CD8-positive, alpha-beta memory T cell (primary cell): ENCODE measurements around the gene EED. TPM values are rescaled to one million over a fixed set of nuclear protein-coding genes. Genes with fewer than 3 reads are reported as not detected.
"Not testable (repeated sequence)": the region's sequence is repeated elsewhere in the genome, so short reads cannot be mapped to it uniquely, and the experiment has no call there.

Source experiments
- CTCF ChIA-PET: fragments of 350-600 bp; sonication (Branson Sonifier 250); formaldehyde crosslinking; loops from one replicate; lab custom pipeline; 2021; ENCODE audit warnings: antibody characterized with exemption; lab: Charles Lee
- POLR2A ChIA-PET: fragments of 350-600 bp; sonication (Branson Sonifier 250); formaldehyde crosslinking; loops from one replicate; lab custom pipeline; 2021; ENCODE audit warnings: antibody characterized with exemption; lab: Charles Lee
- DNase-seq, 5 donors: peaks; one replicate each; pipeline versions ENCODE4 v3.0.0 to v3.0.0-alpha.2; 2020 to 2022; ENCODE audit warnings: mixed read lengths in 1 of 5
- H3K27ac ChIP-seq: one replicate; pipeline ENCODE4 v1.7.0; 2013; ENCODE audit warnings: low read depth, mild to moderate bottlenecking, low read length, moderate library complexity
- H3K27me3 ChIP-seq: 2 replicates; pipeline ENCODE4 v1.7.0; 2013; ENCODE audit warnings: low read length, mild to moderate bottlenecking; ENCODE audit not compliant: insufficient read depth, poor library complexity, severe bottlenecking
- H3K36me3 ChIP-seq: 2 replicates; pipeline ENCODE4 v1.7.0; 2013; ENCODE audit warnings: mild to moderate bottlenecking, low read length, moderate library complexity; ENCODE audit not compliant: insufficient read depth
- H3K4me1 ChIP-seq: 2 replicates; pipeline ENCODE4 v1.7.0; 2013; ENCODE audit warnings: mild to moderate bottlenecking, low read length, moderate library complexity; ENCODE audit not compliant: insufficient read depth
- H3K4me3 ChIP-seq: 2 replicates; pipeline ENCODE4 v1.7.0; 2013; ENCODE audit warnings: mild to moderate bottlenecking, low read length
- H3K9me3 ChIP-seq: 2 replicates; pipeline ENCODE4 v1.7.0; 2013; ENCODE audit warnings: mild to moderate bottlenecking, low read length
- H3K27ac Mint-ChIP-seq, 8 donors: one replicate each; pipeline ENCODE4 v1.8.0; 2020 to 2021; ENCODE audit warnings: mixed read lengths in 8 of 8, mild to moderate bottlenecking in 6 of 8, inconsistent platforms in 3 of 8, moderate library complexity in 3 of 8
- H3K27me3 Mint-ChIP-seq, 2 donors: one replicate each; pipeline ENCODE4 v1.8.0; 2020 to 2021; ENCODE audit warnings: mixed read lengths in 2 of 2, mild to moderate bottlenecking in 1 of 2, moderate library complexity in 1 of 2
- H3K36me3 Mint-ChIP-seq, 3 donors: one replicate each; pipeline ENCODE4 v1.8.0; 2020 to 2021; ENCODE audit warnings: mixed read lengths in 3 of 3, inconsistent platforms in 1 of 3, mild to moderate bottlenecking in 1 of 3
- H3K4me1 Mint-ChIP-seq, 3 donors: one replicate each; pipeline ENCODE4 v1.8.0; 2020 to 2021; ENCODE audit warnings: mixed read lengths in 3 of 3, inconsistent platforms in 1 of 3, mild to moderate bottlenecking in 1 of 3
- H3K4me3 Mint-ChIP-seq, 7 donors: one replicate each; pipeline ENCODE4 v1.8.0; 2020 to 2021; ENCODE audit warnings: mixed read lengths in 7 of 7, mild to moderate bottlenecking in 6 of 7, moderate library complexity in 4 of 7, inconsistent platforms in 2 of 7
- H3K9me3 Mint-ChIP-seq, 5 donors: one replicate each; pipeline ENCODE4 v1.8.0; 2020 to 2022; ENCODE audit warnings: mixed read lengths in 5 of 5, mild to moderate bottlenecking in 3 of 5, moderate library complexity in 2 of 5, inconsistent platforms in 1 of 5
- polyA plus RNA-seq: library from polyadenylated mRNA; unstranded; fragments of 300-500 nt; fragmentation: Illumina TruSeq; gene quantifications from one replicate; pipeline ENCODE4 v1.2.3, GENCODE V29; 2021
- total RNA-seq, 2 experiments: library from RNA; stranded (reverse); gene quantifications; one replicate each; pipeline ENCODE4 v1.2.3, GENCODE V29; 2021

Gene EED
- total and polyA plus RNA-seq, 3 experiments from 2014 or later: 23.6 to 190 (median 188) TPM

DNA sequence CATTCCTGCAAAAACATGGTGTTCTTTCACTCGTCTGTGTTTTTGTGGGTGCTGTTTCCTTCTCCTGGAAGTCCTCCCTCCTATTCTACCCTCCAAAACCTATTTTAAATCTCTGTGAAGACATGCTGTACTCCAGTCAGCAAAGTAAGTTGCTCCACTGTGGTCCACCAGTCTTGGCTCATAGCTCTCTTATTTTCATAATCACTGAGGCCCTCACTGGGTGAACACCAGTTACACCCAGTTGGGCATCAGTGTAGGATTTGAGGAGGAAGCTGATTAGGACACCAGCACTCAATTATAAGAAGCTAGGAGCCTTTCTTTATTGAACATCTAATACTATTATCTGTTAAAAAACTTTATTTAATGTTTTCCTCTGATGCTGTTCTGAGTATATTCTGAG, 23.9 kb upstream of the EED start:
- Histone ChIP-seq H3K36me3 (no peaks in the 10 kb centered on the region), H3K4me1 (peaks cover 9% of the 10 kb centered on the region), H3K9me3 (no peaks in the 10 kb centered on the region), H3K27ac (no peak overlapping the region), H3K4me3 (no peak overlapping the region), H3K27me3 (no peaks in the 10 kb centered on the region)
- peaks cover 6 to 12% (median 11%) of the 10 kb centered on the region in 3 donors for H3K4me1 Mint-ChIP-seq
- H3K9me3 Mint-ChIP-seq: no peaks in the 10 kb centered on the region
- no peak for DNase-seq
- H3K4me3 Mint-ChIP-seq: peak overlapping the region in 1 of 7 donors; percentile 0
- H3K36me3 Mint-ChIP-seq: no peaks in the 10 kb centered on the region
- ChIA-PET POLR2A (no interaction called here), CTCF (interaction anchor here (0.6 to 2.9 kb wide), 4 partner anchors 16 to 366 kb away, joined by 3 to 8 read pairs (median 4); partner anchors contain the start of gene CCDC83)
- no peak overlapping the region for H3K27ac Mint-ChIP-seq
- H3K27me3 Mint-ChIP-seq: peaks cover 5 to 32% of the 10 kb centered on the region in 2 donors

DNA sequence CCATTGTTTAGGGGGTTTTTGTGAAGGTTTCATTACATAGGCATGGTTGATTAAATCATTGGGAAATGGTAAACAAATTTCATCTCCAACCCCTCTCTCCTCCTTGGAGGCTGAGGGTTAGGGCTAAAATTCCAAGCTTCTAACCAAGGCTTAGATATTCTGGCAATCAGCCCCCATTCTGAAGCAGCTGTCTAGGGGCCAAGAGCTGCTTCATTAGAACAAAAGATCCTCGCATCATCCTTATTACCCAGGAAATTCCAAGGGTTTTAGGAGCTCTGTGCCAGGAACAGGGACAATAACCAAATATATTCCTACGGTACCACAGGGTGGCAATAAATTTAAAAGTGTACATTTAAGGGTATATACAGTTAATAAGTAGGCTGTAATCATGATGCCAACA, 22.5 kb upstream of the EED start:
- Mint-ChIP-seq H3K9me3 (no peaks in the 10 kb centered on the region), H3K27ac (no peak overlapping the region), H3K27me3 (peaks cover 5 to 27% of the 10 kb centered on the region in 2 donors), H3K4me3 (no peak overlapping the region), H3K4me1 (peaks cover 6 to 12% (median 11%) of the 10 kb centered on the region in 3 donors), H3K36me3 (no peaks in the 10 kb centered on the region)
- Histone ChIP-seq H3K27me3 (no peaks in the 10 kb centered on the region), H3K36me3 (no peaks in the 10 kb centered on the region), H3K9me3 (no peaks in the 10 kb centered on the region), H3K4me1 (peaks cover 9% of the 10 kb centered on the region), H3K27ac (no peak overlapping the region), H3K4me3 (no peak overlapping the region)
- ChIA-PET POLR2A (no interaction called here), CTCF (interaction anchor here (1.4 to 2.9 kb wide), 2 partner anchors 17 to 627 kb away, joined by 3 to 8 read pairs; no protein-coding TSS in a partner anchor)
- DNase-seq: no peak

DNA sequence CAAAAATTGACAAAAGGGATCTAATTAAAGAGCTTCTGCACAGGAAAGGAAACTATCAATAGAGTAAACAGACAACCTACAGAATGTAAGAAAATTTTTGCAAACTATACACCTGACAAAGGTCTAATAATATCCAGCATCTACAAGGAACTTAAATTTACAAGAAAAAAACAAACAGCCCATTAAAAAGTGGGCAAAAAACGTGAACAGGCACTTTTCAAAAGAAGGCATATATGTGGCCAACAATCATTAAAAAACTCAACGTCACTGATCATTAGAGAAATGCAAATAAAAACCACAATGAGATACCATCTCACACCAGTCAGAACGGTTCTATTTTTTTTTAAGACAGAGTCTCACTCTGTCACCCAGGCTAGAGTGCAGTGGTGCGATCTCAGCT, 20.0 kb upstream of the EED start:
- H3K4me3 Mint-ChIP-seq, DNase-seq, H3K36me3 Mint-ChIP-seq, H3K4me1 ChIP-seq, H3K9me3 Mint-ChIP-seq, H3K27ac ChIP-seq, H3K27me3 ChIP-seq, H3K4me1 Mint-ChIP-seq, H3K27ac Mint-ChIP-seq, H3K36me3 ChIP-seq, H3K4me3 ChIP-seq, POLR2A ChIA-PET, H3K9me3 ChIP-seq: not testable (repeated sequence)
- CTCF ChIA-PET: interaction anchor here (0.8 to 1.6 kb wide), 2 partner anchors 31 to 370 kb away, joined by 3 to 5 read pairs; partner anchors contain the start of gene CCDC83
- peaks cover 5 to 27% of the 10 kb centered on the region in 2 donors for H3K27me3 Mint-ChIP-seq

DNA sequence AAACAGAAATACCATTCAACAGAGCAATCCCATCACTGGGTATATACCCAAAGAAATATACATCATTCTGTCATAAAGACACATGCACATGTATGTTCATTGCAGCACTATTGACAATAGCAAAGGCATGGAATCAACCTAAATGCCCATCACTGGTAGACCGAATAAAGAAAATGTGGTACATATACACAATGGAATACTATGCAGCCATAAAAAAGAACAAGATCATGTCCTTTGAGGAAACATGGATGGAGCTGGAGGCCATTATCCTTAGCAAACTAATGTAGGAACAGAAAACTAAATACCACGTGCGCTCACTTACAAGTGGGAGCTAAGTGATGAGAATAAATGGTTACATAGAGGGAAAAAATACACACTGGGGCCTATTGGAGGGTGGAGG, 19.2 kb upstream of the EED start:
- H3K4me3 ChIP-seq, DNase-seq, H3K9me3 Mint-ChIP-seq, H3K4me1 ChIP-seq, H3K36me3 ChIP-seq, H3K36me3 Mint-ChIP-seq, POLR2A ChIA-PET, H3K27ac Mint-ChIP-seq, H3K4me3 Mint-ChIP-seq, H3K27ac ChIP-seq, H3K9me3 ChIP-seq, H3K4me1 Mint-ChIP-seq, H3K27me3 ChIP-seq: not testable (repeated sequence)
- H3K27me3 Mint-ChIP-seq: peaks cover 5 to 24% of the 10 kb centered on the region in 2 donors
- CTCF ChIA-PET: interaction anchor here (0.8 to 1.6 kb wide), 2 partner anchors 32 to 371 kb away, joined by 3 to 5 read pairs; partner anchors contain the start of gene CCDC83

DNA sequence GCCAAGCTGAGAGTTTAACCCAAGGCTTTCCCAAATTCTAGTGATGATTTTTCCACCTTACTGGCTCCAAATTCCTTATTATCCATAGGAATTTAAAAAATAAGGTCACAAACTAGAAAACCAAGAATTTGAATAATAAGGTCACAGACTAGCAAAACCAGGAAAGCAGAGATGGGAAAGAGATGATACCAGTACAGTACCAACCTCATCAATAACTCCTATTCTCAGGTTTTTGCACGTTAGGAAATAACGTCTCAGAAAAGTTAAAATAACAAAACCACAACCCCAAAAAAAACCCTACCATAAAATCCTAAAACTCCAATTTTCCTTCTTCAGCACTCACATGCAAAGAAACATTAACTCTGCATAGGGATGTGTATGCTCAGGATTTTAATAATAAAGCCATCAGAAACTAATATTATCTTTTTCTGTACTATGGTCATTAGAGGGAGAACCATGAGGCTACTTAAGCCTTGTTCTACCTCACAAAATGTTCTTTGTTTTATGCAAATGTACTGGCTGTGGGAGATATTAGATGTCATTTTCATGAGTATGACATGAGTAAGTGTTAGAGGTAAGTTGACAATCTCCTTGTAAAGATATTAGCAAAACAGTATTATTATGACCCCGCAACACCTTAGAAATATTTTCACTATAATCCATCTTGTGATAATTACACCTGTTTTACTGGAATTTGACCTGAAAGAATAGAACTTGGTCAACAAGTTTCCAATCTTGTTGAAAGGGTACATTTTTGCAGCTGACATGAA, 16.1 kb upstream of the EED start:
- no peaks in the 10 kb centered on the region for H3K9me3 Mint-ChIP-seq
- CTCF ChIA-PET: no interaction called here
- Histone ChIP-seq H3K9me3 (no peaks in the 10 kb centered on the region), H3K36me3 (no peaks in the 10 kb centered on the region), H3K4me1 (no peaks in the 10 kb centered on the region), H3K27ac (no peak overlapping the region), H3K4me3 (no peak overlapping the region), H3K27me3 (no peaks in the 10 kb centered on the region)
- no peaks in the 10 kb centered on the region for H3K4me1 Mint-ChIP-seq
- H3K4me3 Mint-ChIP-seq: no peak overlapping the region
- POLR2A ChIA-PET: no interaction called here
- no peak overlapping the region for H3K27ac Mint-ChIP-seq
- DNase-seq: no peak
- peaks cover 4 to 9% of the 10 kb centered on the region in 2 donors for H3K27me3 Mint-ChIP-seq
- H3K36me3 Mint-ChIP-seq: no peaks in the 10 kb centered on the region

DNA sequence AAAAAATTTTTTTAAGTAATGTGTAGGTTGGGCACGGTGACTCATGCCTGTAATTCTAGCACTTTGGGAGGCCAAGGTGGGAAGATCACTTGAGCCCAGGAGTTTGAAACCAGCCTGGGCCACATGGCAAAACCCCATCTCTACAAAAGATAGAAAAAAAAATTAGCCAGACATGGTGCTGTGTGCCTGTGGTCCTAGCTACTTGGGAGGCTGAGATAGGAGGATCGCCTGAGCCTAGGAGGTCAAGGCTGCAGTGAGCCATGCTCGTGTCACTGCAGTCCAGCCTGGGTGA, 15.6 kb upstream of the EED start:
- H3K27me3 ChIP-seq, POLR2A ChIA-PET, H3K27ac Mint-ChIP-seq, H3K4me3 Mint-ChIP-seq, H3K9me3 Mint-ChIP-seq, DNase-seq, H3K9me3 ChIP-seq, H3K36me3 Mint-ChIP-seq, H3K27me3 Mint-ChIP-seq, H3K36me3 ChIP-seq, H3K27ac ChIP-seq, H3K4me3 ChIP-seq, H3K4me1 Mint-ChIP-seq, H3K4me1 ChIP-seq: not testable (repeated sequence)
- CTCF ChIA-PET: interaction anchor here (0.9 to 1.4 kb wide), 2 partner anchors 10 to 24 kb away, joined by 3 read pairs; no protein-coding TSS in a partner anchor

DNA sequence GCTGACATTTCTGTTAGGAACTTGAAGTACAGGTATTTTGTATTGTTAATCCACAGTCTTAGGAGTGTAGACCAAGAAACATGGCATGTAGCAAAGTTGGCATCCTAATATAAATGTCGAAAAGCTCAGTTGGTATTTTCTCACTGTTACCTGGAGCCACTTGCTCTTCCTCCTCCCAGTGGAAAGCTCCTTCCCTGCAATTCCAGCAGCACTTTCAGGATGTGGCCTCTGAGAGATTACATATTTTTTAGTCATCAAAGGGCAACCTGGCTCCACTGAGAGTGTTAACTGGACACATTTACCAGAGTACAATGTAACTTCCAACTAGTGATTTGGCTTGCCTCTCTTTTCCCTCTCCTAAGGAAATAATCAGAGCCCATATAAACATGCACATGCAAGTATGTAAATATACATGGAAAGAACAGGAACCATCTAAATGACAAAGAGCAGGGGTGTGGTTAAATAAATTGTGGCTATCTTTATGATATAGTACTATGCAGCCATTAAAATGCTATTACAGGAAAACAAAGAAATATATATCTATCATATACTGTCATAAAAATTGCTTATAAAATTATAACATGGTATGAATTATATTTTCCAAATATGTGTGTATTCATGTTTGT, 14.3 kb upstream of the EED start:
- peaks cover 5 to 9% of the 10 kb centered on the region in 2 donors for H3K27me3 Mint-ChIP-seq
- Histone ChIP-seq H3K4me3 (no peak overlapping the region), H3K36me3 (no peaks in the 10 kb centered on the region), H3K9me3 (no peaks in the 10 kb centered on the region), H3K27me3 (no peaks in the 10 kb centered on the region), H3K4me1 (no peaks in the 10 kb centered on the region), H3K27ac (no peak overlapping the region)
- ChIA-PET CTCF (interaction anchor here (1.4 to 2.9 kb wide), 2 partner anchors 12 to 25 kb away, joined by 3 to 15 read pairs; no protein-coding TSS in a partner anchor), POLR2A (no interaction called here)
- no peaks in the 10 kb centered on the region for H3K36me3 Mint-ChIP-seq
- no peaks in the 10 kb centered on the region for H3K9me3 Mint-ChIP-seq
- DNase-seq: no peak
- peak overlapping the region in 1 of 8 donors; percentile 39 for H3K27ac Mint-ChIP-seq
- no peak overlapping the region for H3K4me3 Mint-ChIP-seq
- no peaks in the 10 kb centered on the region for H3K4me1 Mint-ChIP-seq

DNA sequence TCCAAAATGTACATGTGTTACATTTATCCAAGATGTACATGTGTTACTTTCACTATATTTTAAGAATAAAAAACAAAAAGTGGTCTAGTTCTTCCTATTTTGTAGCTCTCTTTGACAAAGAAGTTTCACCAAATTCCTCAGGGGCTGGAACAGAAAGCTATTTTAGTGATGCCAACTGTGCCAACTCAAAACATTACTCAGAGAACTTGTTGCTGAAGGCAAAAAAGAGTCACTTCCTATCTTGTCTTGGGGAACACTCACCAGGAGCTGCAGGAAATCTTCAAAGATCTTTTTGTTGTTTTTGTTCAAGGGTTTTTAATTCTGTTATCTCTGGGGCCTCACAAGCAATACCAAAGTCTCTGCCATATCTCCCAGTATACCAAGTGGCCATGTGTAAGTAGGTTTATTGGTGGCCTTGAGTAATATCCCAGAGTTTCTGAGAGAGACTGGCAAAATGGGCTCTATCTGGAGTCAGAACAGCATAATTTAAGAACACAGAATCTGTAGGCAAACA, 13.6 kb upstream of the EED start:
- ChIA-PET POLR2A (no interaction called here), CTCF (interaction anchor here (2.9 kb wide), 1 partner anchor 13 kb away, joined by 15 read pairs; no protein-coding TSS in a partner anchor)
- H3K4me3 ChIP-seq: no peak overlapping the region
- no peaks in the 10 kb centered on the region for H3K36me3 ChIP-seq
- H3K27ac ChIP-seq: no peak overlapping the region
- Mint-ChIP-seq H3K36me3 (no peaks in the 10 kb centered on the region), H3K9me3 (no peaks in the 10 kb centered on the region), H3K4me1 (no peaks in the 10 kb centered on the region), H3K27ac (no peak overlapping the region), H3K4me3 (no peak overlapping the region), H3K27me3 (peaks cover 5 to 9% of the 10 kb centered on the region in 2 donors)
- H3K27me3 ChIP-seq: no peaks in the 10 kb centered on the region
- no peak for DNase-seq
- H3K4me1 ChIP-seq: no peaks in the 10 kb centered on the region
- no peaks in the 10 kb centered on the region for H3K9me3 ChIP-seq
